Endodermal cell (in vitro differentiated cells): ENCODE results near the gene SLC2A10. TPM values are rescaled to one million over a fixed set of nuclear protein-coding genes. Genes with fewer than 3 reads are reported as not detected.

Source experiments
- DNase-seq: peaks from one replicate; pipeline ENCODE4 v3.0.0-alpha.2; 2017
- H3K27ac ChIP-seq: 2 replicates; pipeline ENCODE4 v1.5.1; 2013; ENCODE audit warnings: mild to moderate bottlenecking, low read depth, low read length, moderate library complexity
- H3K27me3 ChIP-seq: 2 replicates; pipeline ENCODE4 v1.6.1; 2013; ENCODE audit warnings: mild to moderate bottlenecking, low read length, moderate library complexity; ENCODE audit not compliant: insufficient read depth, control insufficient read depth, poor library complexity, severe bottlenecking
- H3K36me3 ChIP-seq: 2 replicates; pipeline ENCODE4 v1.7.0; 2013; ENCODE audit warnings: mild to moderate bottlenecking, low read length, moderate library complexity; ENCODE audit not compliant: control insufficient read depth, insufficient read depth
- H3K4me1 ChIP-seq: one replicate; pipeline ENCODE4 v1.7.0; 2013; ENCODE audit warnings: low read length; ENCODE audit not compliant: control insufficient read depth, insufficient read depth
- H3K4me3 ChIP-seq: 2 replicates; pipeline ENCODE4 v1.5.1; 2013; ENCODE audit warnings: mild to moderate bottlenecking, low read length, moderate library complexity
- H3K9ac ChIP-seq: 2 replicates; pipeline ENCODE4 v1.6.1; 2013; ENCODE audit warnings: mild to moderate bottlenecking, low read length, moderate library complexity; ENCODE audit not compliant: poor library complexity, severe bottlenecking; ENCODE audit errors: extremely low read depth
- H3K9me3 ChIP-seq: 2 replicates; pipeline ENCODE4 v1.6.1; 2013; ENCODE audit warnings: mild to moderate bottlenecking, low read length, moderate library complexity; ENCODE audit not compliant: control insufficient read depth
- H3K27ac Mint-ChIP-seq: 2 replicates; pipeline ENCODE4 v1.8.0; 2020; ENCODE audit warnings: mixed read lengths
- H3K27me3 Mint-ChIP-seq: 2 replicates; pipeline ENCODE4 v1.8.0; 2021; ENCODE audit warnings: mild to moderate bottlenecking, mixed read lengths; ENCODE audit not compliant: insufficient read depth
- H3K36me3 Mint-ChIP-seq: 2 replicates; pipeline ENCODE4 v1.8.0; 2020; ENCODE audit warnings: low read depth, mixed read lengths
- H3K4me1 Mint-ChIP-seq: 2 replicates; pipeline ENCODE4 v1.8.0; 2020; ENCODE audit warnings: mixed read lengths
- H3K4me3 Mint-ChIP-seq: 2 replicates; pipeline ENCODE4 v1.8.0; 2020; ENCODE audit warnings: mild to moderate bottlenecking, moderate library complexity, mixed read lengths
- H3K9me3 Mint-ChIP-seq: 2 replicates; pipeline ENCODE4 v1.8.0; 2020; ENCODE audit warnings: mild to moderate bottlenecking, mixed read lengths
- CTCF ChIP-seq: fragments of 200-600 bp; sonication (generic); conservative IDR thresholded peaks from 2 replicates; pipeline ENCODE4 v1.5.0; 2021; ENCODE audit warnings: antibody characterized with exemption, mild to moderate bottlenecking
- whole genome bisulfite sequencing, 2 experiments: methylation state at CpG; one replicate each; pipeline versions ENCODE4 v1.1.5 to v1.1.7; 2013; ENCODE audit warnings: missing lambda C conversion rate in 2 of 2, mixed read lengths in 1 of 2; ENCODE audit not compliant: insufficient coverage in 1 of 2, insufficient read length in 1 of 2; 5-methylcytosine and 5-hydroxymethylcytosine counted together
- total RNA-seq, 2 donors: library from RNA; stranded (reverse); fragmentation: NEBNext Ultra II Directional in 1 of 2; extraction: Animal tissue kit (Norgen Biotek cat#: 25700) in 1 of 2; gene quantifications; 2 replicates in 1 of 2; 3 replicates in 1 of 2; pipeline ENCODE4 v1.2.1, GENCODE V29; 2021

SLC2A10 gene
- total RNA-seq, 2 donors from 2014 or later: 12.4 to 19.6 TPM

- Mint-ChIP-seq H3K4me1 (peaks cover 8% of the 10 kb centered on the region), H3K27ac (no peak overlapping the region), H3K36me3 (no peaks in the 10 kb centered on the region), H3K9me3 (no peaks in the 10 kb centered on the region), H3K27me3 (peaks cover 10% of the 10 kb centered on the region), H3K4me3 (no peak overlapping the region)
- no peak for TF ChIP-seq CTCF
- Histone ChIP-seq H3K36me3 (no peaks in the 10 kb centered on the region), H3K27ac (no peak overlapping the region), H3K27me3 (no peaks in the 10 kb centered on the region), H3K4me3 (no peak overlapping the region), H3K4me1 (no peaks in the 10 kb centered on the region), H3K9me3 (no peaks in the 10 kb centered on the region), H3K9ac (no peak overlapping the region)
- no peak for DNase-seq
- WGBS, 2 experiments: 87 to 93% methylated on average over 4 of the region's 5 CpGs
Measured at GRCh38 chr20:46742669-46743045, 33.2 kb downstream of the SLC2A10 start.

GRCh38 chr20:46743088-46743487 lies 33.6 kb downstream of the SLC2A10 start:
- no peaks in the 10 kb centered on the region for H3K36me3 Mint-ChIP-seq
- Histone ChIP-seq H3K4me3 (no peak overlapping the region), H3K4me1 (no peaks in the 10 kb centered on the region), H3K27ac (no peak overlapping the region), H3K9me3 (no peaks in the 10 kb centered on the region), H3K9ac (peak overlapping the region; percentile 3), H3K36me3 (no peaks in the 10 kb centered on the region), H3K27me3 (no peaks in the 10 kb centered on the region)
- H3K9me3 Mint-ChIP-seq: no peaks in the 10 kb centered on the region
- DNase-seq: peak; percentile 62
- 50 to 63% methylated on average over 5 of the region's 5 CpGs for WGBS, 2 experiments
- H3K27ac Mint-ChIP-seq: no peak overlapping the region
- H3K4me1 Mint-ChIP-seq: peaks cover 8% of the 10 kb centered on the region
- H3K4me3 Mint-ChIP-seq: no peak overlapping the region
- TF ChIP-seq CTCF: no peak
- peaks cover 10% of the 10 kb centered on the region for H3K27me3 Mint-ChIP-seq

- Mint-ChIP-seq H3K36me3 (no peaks in the 10 kb centered on the region), H3K27ac (no peak overlapping the region), H3K4me3 (no peak overlapping the region), H3K4me1 (peaks cover 8% of the 10 kb centered on the region), H3K27me3 (peaks cover 13% of the 10 kb centered on the region), H3K9me3 (no peaks in the 10 kb centered on the region)
- H3K9ac ChIP-seq: no peak overlapping the region
- H3K4me3 ChIP-seq: no peak overlapping the region
- no peak overlapping the region for H3K27ac ChIP-seq
- no peak for DNase-seq
- H3K36me3 ChIP-seq: no peaks in the 10 kb centered on the region
- H3K9me3 ChIP-seq: no peaks in the 10 kb centered on the region
- H3K4me1 ChIP-seq: no peaks in the 10 kb centered on the region
- no peak for TF ChIP-seq CTCF
- peaks cover 6% of the 10 kb centered on the region for H3K27me3 ChIP-seq
- WGBS, 2 experiments: 78 to 80% methylated on average over 5 to 7 of the region's 7 CpGs
Measured at GRCh38 chr20:46746956-46747526, 37.6 kb downstream of the SLC2A10 start.
